ENCODE data around the gene CACNB4.

GRCh38 chr2:152038441-152038958, 60.3 kb downstream of the CACNB4 start:
- TF ChIP-seq CTCF (IDR thresholded peaks at IDR 0.05) (no peak), POLR2A (IDR thresholded peaks at IDR 0.05) (no peak)

Measured in tibial nerve (tissue), 3 donors.